SK-N-SH (cell line): ENCODE results near the gene ASCL3. TPM values are rescaled to one million over a fixed set of nuclear protein-coding genes. Genes with fewer than 3 reads are reported as not detected.

Experiments used
- CTCF ChIA-PET: fragments of 300-600, 350-600 bp; formaldehyde crosslinking; extraction: SDS; loops from one replicate; lab custom pipeline; 2021; lab: Yijun Ruan, JAX
- POLR2A ChIA-PET: fragments of 350-600 bp; sonication (Branson Sonifier 250); formaldehyde crosslinking; extraction: SDS; loops from one replicate; lab custom pipeline; 2020; ENCODE audit warnings: antibody characterized with exemption, inconsistent platforms; lab: Yijun Ruan, JAX
- DNase-seq: peaks from one replicate; pipeline ENCODE4 v3.0.0; 2012
- H2AFZ ChIP-seq: fragments of 200-600 bp; sonication (generic); 2 replicates; pipeline ENCODE4 v1.8.1; 2016; ENCODE audit warnings: antibody characterized with exemption, mild to moderate bottlenecking, low read depth
- H3F3A ChIP-seq: fragments of 200-600 bp; sonication (generic); replicated peaks from 2 replicates; pipeline ENCODE3; 2016; ENCODE audit warnings: antibody characterized with exemption, mild to moderate bottlenecking; ENCODE audit not compliant: insufficient read depth
- H3K27ac ChIP-seq, 2 experiments: fragments of 200-500 bp in 1 of 2; fragments of 200-600 bp in 1 of 2; sonication (Bioruptor generic) in 1 of 2; sonication (generic), shearing (Covaris generic) in 1 of 2; 2 replicates each; pipeline versions ENCODE4 v1.5.1 to v1.6.1; 2014 to 2016; ENCODE audit warnings: low read depth in 2 of 2, inconsistent platforms in 1 of 2, low read length in 1 of 2, mild to moderate bottlenecking in 1 of 2, mixed read lengths in 1 of 2
- H3K27me3 ChIP-seq: fragments of 200-600 bp; sonication (generic), shearing (Covaris generic); 2 replicates; pipeline ENCODE4 v1.6.1; 2016; ENCODE audit warnings: mixed run types; ENCODE audit not compliant: insufficient read depth
- H3K36me3 ChIP-seq, 2 experiments: fragments of 200-500 bp in 1 of 2; fragments of 200-600 bp in 1 of 2; sonication (Bioruptor generic) in 1 of 2; sonication (generic) in 1 of 2; replicated peaks in 1 of 2; 2 replicates each; pipeline versions ENCODE3 to v1.5.1; 2014 to 2016; ENCODE audit warnings: low read length in 1 of 2, mild to moderate bottlenecking in 1 of 2; ENCODE audit not compliant: insufficient read depth in 2 of 2, control insufficient read depth in 1 of 2
- H3K4me1 ChIP-seq, 2 experiments: fragments of 200-500 bp in 1 of 2; fragments of 200-600 bp in 1 of 2; sonication (Bioruptor generic) in 1 of 2; sonication (generic), shearing (Covaris generic) in 1 of 2; 2 replicates each; pipeline versions ENCODE4 v1.5.1 to v1.6.1; 2014 to 2016; ENCODE audit warnings: low read depth in 1 of 2, low read length in 1 of 2, mixed run types in 1 of 2; ENCODE audit not compliant: insufficient read depth in 2 of 2, control insufficient read depth in 1 of 2
- H3K4me2 ChIP-seq: fragments of 200-600 bp; sonication (generic), shearing (Covaris generic); 2 replicates; pipeline ENCODE4 v1.6.1; 2017; ENCODE audit warnings: mixed run types
- H3K4me3 ChIP-seq, 2 experiments: fragments of 200-500 bp in 1 of 2; fragments of 200-600 bp in 1 of 2; sonication (Bioruptor generic) in 1 of 2; sonication (generic), shearing (Covaris generic) in 1 of 2; 2 replicates each; pipeline versions ENCODE4 v1.5.1 to v1.8.1; 2014 to 2016; ENCODE audit warnings: low read depth in 2 of 2, inconsistent platforms in 1 of 2, low read length in 1 of 2, mild to moderate bottlenecking in 1 of 2, mixed read lengths in 1 of 2, moderate library complexity in 1 of 2
- H3K79me2 ChIP-seq: fragments of 200-600 bp; sonication (generic); 2 replicates; pipeline ENCODE4 v1.8.1; 2017; ENCODE audit warnings: mild to moderate bottlenecking; ENCODE audit not compliant: insufficient read depth
- H3K9ac ChIP-seq: fragments of 200-600 bp; sonication (generic); 2 replicates; pipeline ENCODE4 v1.6.1; 2017; ENCODE audit warnings: mixed run types
- H3K9me2 ChIP-seq: fragments of 200-600 bp; sonication (generic); 2 replicates; pipeline ENCODE4 v1.6.1; 2017; ENCODE audit warnings: mixed run types
- H3K9me3 ChIP-seq: fragments of 200-600 bp; sonication (generic); 2 replicates; pipeline ENCODE4 v1.6.1; 2017; ENCODE audit warnings: mixed run types, mild to moderate bottlenecking, moderate library complexity
- H4K20me1 ChIP-seq: fragments of 200-600 bp; sonication (generic); 2 replicates; pipeline ENCODE4 v1.6.1; 2017; ENCODE audit warnings: mild to moderate bottlenecking, mixed run types; ENCODE audit not compliant: insufficient read depth
- EP300 ChIP-seq, 2 experiments: IDR thresholded peaks; 2 replicates each; pipeline versions ENCODE4 v1.4.0 to v1.6.1; 2012; ENCODE audit warnings: borderline replicate concordance in 1 of 2, low read depth in 1 of 2, low read length in 1 of 2
- FOSL2 ChIP-seq: IDR thresholded peaks from 2 replicates; pipeline ENCODE4 v1.4.0; 2012; ENCODE audit warnings: low read depth, mild to moderate bottlenecking, moderate library complexity, borderline replicate concordance
- FOXJ3 ChIP-seq: sonication (generic); formaldehyde crosslinking; IDR thresholded peaks from 2 replicates; pipeline ENCODE4 v1.5.1; 2020; ENCODE audit warnings: mild to moderate bottlenecking, missing genetic modification reagents
- FOXM1 ChIP-seq: IDR thresholded peaks from 2 replicates; pipeline ENCODE4 v1.4.0; 2012; ENCODE audit warnings: low read depth, mild to moderate bottlenecking
- GABPA ChIP-seq: IDR thresholded peaks from 2 replicates; pipeline ENCODE4 v1.4.0; 2012; ENCODE audit warnings: low read depth, mild to moderate bottlenecking
- GATA2 ChIP-seq: sonication (generic); formaldehyde crosslinking; IDR thresholded peaks from 2 replicates; pipeline ENCODE4 v1.5.0; 2020; ENCODE audit warnings: mild to moderate bottlenecking, missing genetic modification reagents
- JUND ChIP-seq: IDR thresholded peaks from 2 replicates; pipeline ENCODE4 v1.4.0; 2012
- NFIC ChIP-seq: IDR thresholded peaks from 2 replicates; pipeline ENCODE4 v1.4.0; 2012; ENCODE audit warnings: borderline replicate concordance
- NRF1 ChIP-seq: IDR thresholded peaks from 2 replicates; pipeline ENCODE4 v1.6.1; 2012; ENCODE audit warnings: low read depth, mild to moderate bottlenecking, low read length
- POLR2AphosphoS5 ChIP-seq: IDR thresholded peaks from 2 replicates; pipeline ENCODE4 v1.6.1; 2012; ENCODE audit warnings: low read depth, low read length
- RAD21 ChIP-seq: IDR thresholded peaks from 2 replicates; pipeline ENCODE4 v1.6.1; 2012; ENCODE audit warnings: mild to moderate bottlenecking, low read length
- RCOR1 ChIP-seq: fragments of 150-350 bp; IDR thresholded peaks from 2 replicates; pipeline ENCODE4 v1.6.1; 2017; ENCODE audit warnings: antibody characterized with exemption, low read length
- RFX5 ChIP-seq: IDR thresholded peaks from 2 replicates; pipeline ENCODE4 v1.6.1; 2012; ENCODE audit warnings: mild to moderate bottlenecking, improper control_type of control experiment, low read length
- YY1 ChIP-seq: IDR thresholded peaks from 2 replicates; pipeline ENCODE4 v1.4.0; 2012; ENCODE audit warnings: low read depth, mild to moderate bottlenecking
- WGBS: methylation state at CpG from one replicate; pipeline ENCODE4 v1.1.6; 2017; ENCODE audit warnings: low lambda C conversion rate; 5-methylcytosine and 5-hydroxymethylcytosine counted together
- polyA plus RNA-seq, 3 experiments: library from polyadenylated mRNA; depleted of rRNA; stranded (reverse); fragments of >200 nt; gene quantifications; 2 replicates each; pipeline ENCODE4 v1.2.3, GENCODE V29; 2012
- TF ChIP-seq, protein P1 (sequence below): fragments of 200-600 bp; sonication (generic); IDR thresholded peaks from 2 replicates; pipeline ENCODE4 v1.6.1; 2017; ENCODE audit warnings: antibody characterized with exemption, mild to moderate bottlenecking, moderate library complexity
- TF ChIP-seq, protein P2 (sequence below): fragments of 150-350 bp; IDR thresholded peaks from 2 replicates; pipeline ENCODE4 v1.6.1; 2016; ENCODE audit warnings: mild to moderate bottlenecking, low read depth, low read length
- TF ChIP-seq, protein P3 (sequence below): IDR thresholded peaks from 2 replicates; pipeline ENCODE4 v1.4.0; 2012; ENCODE audit warnings: low read depth
- TF ChIP-seq, protein P4 (sequence below): IDR thresholded peaks from 2 replicates; pipeline ENCODE4 v1.4.0; 2012; ENCODE audit warnings: low read depth, borderline replicate concordance
- TF ChIP-seq, protein P5 (sequence below): fragments of 150-350 bp; IDR thresholded peaks from 2 replicates; pipeline ENCODE4 v1.6.1; 2017; ENCODE audit warnings: antibody characterized with exemption, low read length, low read depth, borderline replicate concordance

ASCL3 gene
- polyA plus RNA-seq, 1 of the 3 experiments (the other 2 are of a cell fraction): not detected

DNA sequence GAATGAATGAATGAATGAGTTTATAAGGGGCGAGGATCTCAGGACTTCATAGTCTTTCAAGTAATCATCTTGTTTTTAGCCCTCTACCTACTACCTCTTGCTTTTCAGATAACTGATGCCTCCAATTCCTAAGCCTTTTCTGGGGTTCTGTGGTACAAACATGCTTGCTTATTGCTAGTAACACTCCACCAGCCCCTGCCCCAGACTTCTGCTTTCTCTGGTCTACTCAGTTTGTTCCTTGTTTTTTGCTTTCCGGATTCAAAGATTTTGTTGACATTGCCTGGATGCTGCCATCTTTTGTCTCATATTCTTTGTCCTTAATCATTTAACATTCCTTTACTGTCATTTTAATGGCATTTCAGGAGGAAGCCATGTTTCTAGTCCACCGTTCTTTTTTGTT lies 30.3 kb upstream of the ASCL3 start:
- 68% methylated on average over 3 of the region's 3 CpGs for WGBS
- no peaks in the 10 kb centered on the region for H3F3A ChIP-seq
- no peaks in the 10 kb centered on the region for H3K4me1 ChIP-seq
- no peak overlapping the region for H3K4me2 ChIP-seq
- H3K9me3 ChIP-seq: no peaks in the 10 kb centered on the region
- TF ChIP-seq FOXJ3 (no peak), NFIC (no peak), GATA2 (CRISPR knock-in tag) (no peak), RFX5 (no peak), RCOR1 (no peak), GABPA (no peak), RAD21 (no peak), FOXM1 (no peak), JUND (no peak), POLR2AphosphoS5 (no peak), FOSL2 (no peak), NRF1 (no peak), EP300 (IDR thresholded peaks at IDR 0.05; ENCODE audit: borderline replicate concordance in 1 of 2, low read depth in 1 of 2, low read length in 1 of 2) (no peak), YY1 (no peak)
- TF ChIP-seq, protein P1, sequence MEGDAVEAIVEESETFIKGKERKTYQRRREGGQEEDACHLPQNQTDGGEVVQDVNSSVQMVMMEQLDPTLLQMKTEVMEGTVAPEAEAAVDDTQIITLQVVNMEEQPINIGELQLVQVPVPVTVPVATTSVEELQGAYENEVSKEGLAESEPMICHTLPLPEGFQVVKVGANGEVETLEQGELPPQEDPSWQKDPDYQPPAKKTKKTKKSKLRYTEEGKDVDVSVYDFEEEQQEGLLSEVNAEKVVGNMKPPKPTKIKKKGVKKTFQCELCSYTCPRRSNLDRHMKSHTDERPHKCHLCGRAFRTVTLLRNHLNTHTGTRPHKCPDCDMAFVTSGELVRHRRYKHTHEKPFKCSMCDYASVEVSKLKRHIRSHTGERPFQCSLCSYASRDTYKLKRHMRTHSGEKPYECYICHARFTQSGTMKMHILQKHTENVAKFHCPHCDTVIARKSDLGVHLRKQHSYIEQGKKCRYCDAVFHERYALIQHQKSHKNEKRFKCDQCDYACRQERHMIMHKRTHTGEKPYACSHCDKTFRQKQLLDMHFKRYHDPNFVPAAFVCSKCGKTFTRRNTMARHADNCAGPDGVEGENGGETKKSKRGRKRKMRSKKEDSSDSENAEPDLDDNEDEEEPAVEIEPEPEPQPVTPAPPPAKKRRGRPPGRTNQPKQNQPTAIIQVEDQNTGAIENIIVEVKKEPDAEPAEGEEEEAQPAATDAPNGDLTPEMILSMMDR: no peak
- TF ChIP-seq, protein P2, sequence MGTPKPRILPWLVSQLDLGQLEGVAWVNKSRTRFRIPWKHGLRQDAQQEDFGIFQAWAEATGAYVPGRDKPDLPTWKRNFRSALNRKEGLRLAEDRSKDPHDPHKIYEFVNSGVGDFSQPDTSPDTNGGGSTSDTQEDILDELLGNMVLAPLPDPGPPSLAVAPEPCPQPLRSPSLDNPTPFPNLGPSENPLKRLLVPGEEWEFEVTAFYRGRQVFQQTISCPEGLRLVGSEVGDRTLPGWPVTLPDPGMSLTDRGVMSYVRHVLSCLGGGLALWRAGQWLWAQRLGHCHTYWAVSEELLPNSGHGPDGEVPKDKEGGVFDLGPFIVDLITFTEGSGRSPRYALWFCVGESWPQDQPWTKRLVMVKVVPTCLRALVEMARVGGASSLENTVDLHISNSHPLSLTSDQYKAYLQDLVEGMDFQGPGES: no peak
- TF ChIP-seq, protein P3, sequence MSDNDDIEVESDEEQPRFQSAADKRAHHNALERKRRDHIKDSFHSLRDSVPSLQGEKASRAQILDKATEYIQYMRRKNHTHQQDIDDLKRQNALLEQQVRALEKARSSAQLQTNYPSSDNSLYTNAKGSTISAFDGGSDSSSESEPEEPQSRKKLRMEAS: no peak
- TF ChIP-seq, protein P4, sequence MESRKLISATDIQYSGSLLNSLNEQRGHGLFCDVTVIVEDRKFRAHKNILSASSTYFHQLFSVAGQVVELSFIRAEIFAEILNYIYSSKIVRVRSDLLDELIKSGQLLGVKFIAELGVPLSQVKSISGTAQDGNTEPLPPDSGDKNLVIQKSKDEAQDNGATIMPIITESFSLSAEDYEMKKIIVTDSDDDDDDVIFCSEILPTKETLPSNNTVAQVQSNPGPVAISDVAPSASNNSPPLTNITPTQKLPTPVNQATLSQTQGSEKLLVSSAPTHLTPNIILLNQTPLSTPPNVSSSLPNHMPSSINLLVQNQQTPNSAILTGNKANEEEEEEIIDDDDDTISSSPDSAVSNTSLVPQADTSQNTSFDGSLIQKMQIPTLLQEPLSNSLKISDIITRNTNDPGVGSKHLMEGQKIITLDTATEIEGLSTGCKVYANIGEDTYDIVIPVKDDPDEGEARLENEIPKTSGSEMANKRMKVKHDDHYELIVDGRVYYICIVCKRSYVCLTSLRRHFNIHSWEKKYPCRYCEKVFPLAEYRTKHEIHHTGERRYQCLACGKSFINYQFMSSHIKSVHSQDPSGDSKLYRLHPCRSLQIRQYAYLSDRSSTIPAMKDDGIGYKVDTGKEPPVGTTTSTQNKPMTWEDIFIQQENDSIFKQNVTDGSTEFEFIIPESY: no peak
- TF ChIP-seq, protein P5, sequence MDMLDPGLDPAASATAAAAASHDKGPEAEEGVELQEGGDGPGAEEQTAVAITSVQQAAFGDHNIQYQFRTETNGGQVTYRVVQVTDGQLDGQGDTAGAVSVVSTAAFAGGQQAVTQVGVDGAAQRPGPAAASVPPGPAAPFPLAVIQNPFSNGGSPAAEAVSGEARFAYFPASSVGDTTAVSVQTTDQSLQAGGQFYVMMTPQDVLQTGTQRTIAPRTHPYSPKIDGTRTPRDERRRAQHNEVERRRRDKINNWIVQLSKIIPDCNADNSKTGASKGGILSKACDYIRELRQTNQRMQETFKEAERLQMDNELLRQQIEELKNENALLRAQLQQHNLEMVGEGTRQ: no peak
- peaks cover 0 to 11% of the 10 kb centered on the region in 2 experiments for H3K36me3 ChIP-seq
- no peaks in the 10 kb centered on the region for H4K20me1 ChIP-seq
- H3K27ac ChIP-seq: no peak overlapping the region
- no peak overlapping the region for H3K9ac ChIP-seq
- POLR2A ChIA-PET: no interaction called here
- DNase-seq: no peak
- no peak overlapping the region for H2AFZ ChIP-seq
- CTCF ChIA-PET: interaction anchor here (1.5 to 2.1 kb wide), 2 partner anchors 41 to 165 kb away, joined by 4 to 8 read pairs; no protein-coding TSS in a partner anchor
- H3K79me2 ChIP-seq: no peaks in the 10 kb centered on the region
- no peaks in the 10 kb centered on the region for H3K27me3 ChIP-seq
- no peak overlapping the region for H3K4me3 ChIP-seq
- no peaks in the 10 kb centered on the region for H3K9me2 ChIP-seq
